Adrenal gland (tissue), 12 donors: ENCODE data around the gene ZNF563. TPM values are rescaled to one million over a fixed set of nuclear protein-coding genes. Genes with fewer than 3 reads are reported as not detected.
"Not testable (repeated sequence)": the region's sequence is repeated elsewhere in the genome, so short reads cannot be mapped to it uniquely, and the experiment has no call there.

Source experiments
- DNase-seq, 7 donors: peaks; one replicate each; pipeline ENCODE4 v3.0.0-alpha.2; 2019 to 2020
- H3K27ac ChIP-seq, 5 donors: fragments of 200-600 bp; sonication (generic) in 4 of 5; 1 replicate in 3 of 5; 2 replicates in 2 of 5; pipeline versions ENCODE4 v1.5.1 to v1.8.0; 2016 to 2020; ENCODE audit warnings: mild to moderate bottlenecking in 1 of 5
- H3K27me3 ChIP-seq: fragments of 200-600 bp; 2 replicates; pipeline ENCODE4 v1.8.0; 2021
- H3K36me3 ChIP-seq, 2 donors: fragments of 200-600 bp; replicated peaks in 1 of 2; 1 replicate in 1 of 2; 2 replicates in 1 of 2; pipeline versions ENCODE4 v1.5.1 to v1.8.0; 2018 to 2022
- H3K4me1 ChIP-seq, 2 donors: fragments of 200-600 bp; replicated peaks in 1 of 2; 1 replicate in 1 of 2; 2 replicates in 1 of 2; pipeline versions ENCODE4 v1.5.1 to v1.8.0; 2018 to 2021
- H3K4me3 ChIP-seq, 4 donors: fragments of 200-600 bp; sonication (generic) in 3 of 4; one replicate each; pipeline ENCODE4 v1.5.1; 2016 to 2018
- H3K9me3 ChIP-seq, 3 donors: fragments of 200-600 bp; sonication (generic) in 1 of 3; replicated peaks in 1 of 3; 1 replicate in 2 of 3; 2 replicates in 1 of 3; pipeline versions ENCODE4 v1.5.1 to v1.8.0; 2016 to 2021
- POLR2A ChIP-seq, 2 donors: fragments of 450-650 bp; IDR thresholded peaks; one replicate each; pipeline ENCODE4 v1.6.1; 2017; ENCODE audit warnings: antibody characterized with exemption in 2 of 2, mild to moderate bottlenecking in 2 of 2, moderate library complexity in 1 of 2
- WGBS, 4 donors: extraction: QIAGEN DNeasy Blood & Tissue Kit in 2 of 4; methylation state at CpG; one replicate each; pipeline versions ENCODE4 v1.1.5 to v1.1.7; 2013 to 2017; 5-methylcytosine and 5-hydroxymethylcytosine counted together
- intact Hi-C, 2 donors: fragments of 100-400 bp; cut with DNase I; formaldehyde crosslinking; loops; one replicate each; pipeline versions ENCODE4 v1.14.1 to v1.15.0; 2022 to 2023
- polyA plus RNA-seq, 3 donors: library from polyadenylated mRNA; stranded (reverse); fragments of 200-250 nt in 2 of 3; fragments of 350-450 nt in 1 of 3; fragmentation: Illumina TruSeq in 1 of 3; extraction: RNeasy Lipid Tissue Mini Kit (QIAGEN cat#74804) in 1 of 3; gene quantifications; one replicate each; pipeline ENCODE4 v1.2.3, GENCODE V29; 2013 to 2014
- total RNA-seq, 9 donors: library from RNA; depleted of rRNA in 4 of 9; stranded (reverse); fragments of >200 nt in 4 of 9; fragments of 120-200 nt in 1 of 9; fragmentation: NEBNext Ultra II Directional in 1 of 9; extraction: Animal tissue kit (Norgen Biotek cat#: 25700) in 1 of 9; gene quantifications; one replicate each; pipeline versions ENCODE4 v1.1.0 to v1.2.4, GENCODE V29; 2013 to 2023
- TF ChIP-seq, protein P1 (sequence below), 6 experiments: fragments of 450-650 bp in 4 of 6; fragments of 200-600 bp in 2 of 6; sonication (generic) in 1 of 6; IDR thresholded peaks; 1 replicate in 5 of 6; 2 replicates in 1 of 6; pipeline versions ENCODE4 v1.5.1 to v1.8.0; 2016 to 2021; ENCODE audit warnings: antibody characterized with exemption in 6 of 6, mild to moderate bottlenecking in 2 of 6, moderate library complexity in 1 of 6
- donor health status: healthy with polysubstance abuse.
- donor health status: Bipolar disorder and iron deficiency.
- donor health status: DM: yes; HTN: yes; CAD: no.
- donor health status: DM: no; HTN: no; CAD: no.
- donor health status: DM: no; HTN: no; CAD: no.
- donor health status: DM: yes; HTN: yes; CAD: no.

ZNF563 gene
- total and polyA plus RNA-seq, 12 donors: 1.8 to 10.6 (median 5.1) TPM

DNA sequence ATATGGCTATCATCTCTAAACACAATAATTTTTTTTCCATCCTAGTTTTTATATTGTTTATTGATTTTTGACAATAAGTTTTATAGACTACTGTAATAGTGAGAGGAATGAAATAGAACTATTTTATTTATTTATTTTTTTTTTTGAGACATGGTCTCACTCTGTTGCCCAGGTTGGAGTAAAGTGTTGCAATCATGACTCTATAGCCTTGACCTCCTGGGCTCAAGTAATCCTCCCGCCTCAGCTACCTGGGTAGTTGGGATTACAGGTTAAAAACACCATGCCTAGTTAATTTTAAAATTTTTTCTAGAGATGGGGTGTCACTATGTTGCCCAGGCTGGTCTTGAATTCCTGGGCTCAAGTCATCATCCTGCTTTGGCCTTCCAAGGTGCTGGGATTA is 40.6 kb upstream of the ZNF563 start:
- 88 to 100% (median 95%) methylated on average over 1 of the region's 1 CpG for WGBS, 4 donors
- intact Hi-C loops: no loop called here
- no peak for DNase-seq
- Histone ChIP-seq H3K4me1 (no peaks in the 10 kb centered on the region), H3K4me3 (no peak overlapping the region), H3K9me3 (peaks cover 0 to 11% (median 0%) of the 10 kb centered on the region in 3 donors), H3K36me3 (no peaks in the 10 kb centered on the region), H3K27me3 (no peaks in the 10 kb centered on the region), H3K27ac (no peak overlapping the region)
- TF ChIP-seq, protein P1, sequence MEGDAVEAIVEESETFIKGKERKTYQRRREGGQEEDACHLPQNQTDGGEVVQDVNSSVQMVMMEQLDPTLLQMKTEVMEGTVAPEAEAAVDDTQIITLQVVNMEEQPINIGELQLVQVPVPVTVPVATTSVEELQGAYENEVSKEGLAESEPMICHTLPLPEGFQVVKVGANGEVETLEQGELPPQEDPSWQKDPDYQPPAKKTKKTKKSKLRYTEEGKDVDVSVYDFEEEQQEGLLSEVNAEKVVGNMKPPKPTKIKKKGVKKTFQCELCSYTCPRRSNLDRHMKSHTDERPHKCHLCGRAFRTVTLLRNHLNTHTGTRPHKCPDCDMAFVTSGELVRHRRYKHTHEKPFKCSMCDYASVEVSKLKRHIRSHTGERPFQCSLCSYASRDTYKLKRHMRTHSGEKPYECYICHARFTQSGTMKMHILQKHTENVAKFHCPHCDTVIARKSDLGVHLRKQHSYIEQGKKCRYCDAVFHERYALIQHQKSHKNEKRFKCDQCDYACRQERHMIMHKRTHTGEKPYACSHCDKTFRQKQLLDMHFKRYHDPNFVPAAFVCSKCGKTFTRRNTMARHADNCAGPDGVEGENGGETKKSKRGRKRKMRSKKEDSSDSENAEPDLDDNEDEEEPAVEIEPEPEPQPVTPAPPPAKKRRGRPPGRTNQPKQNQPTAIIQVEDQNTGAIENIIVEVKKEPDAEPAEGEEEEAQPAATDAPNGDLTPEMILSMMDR (IDR thresholded peaks at IDR 0.05): no peak
- TF ChIP-seq POLR2A (IDR thresholded peaks at IDR 0.05): no peak

DNA sequence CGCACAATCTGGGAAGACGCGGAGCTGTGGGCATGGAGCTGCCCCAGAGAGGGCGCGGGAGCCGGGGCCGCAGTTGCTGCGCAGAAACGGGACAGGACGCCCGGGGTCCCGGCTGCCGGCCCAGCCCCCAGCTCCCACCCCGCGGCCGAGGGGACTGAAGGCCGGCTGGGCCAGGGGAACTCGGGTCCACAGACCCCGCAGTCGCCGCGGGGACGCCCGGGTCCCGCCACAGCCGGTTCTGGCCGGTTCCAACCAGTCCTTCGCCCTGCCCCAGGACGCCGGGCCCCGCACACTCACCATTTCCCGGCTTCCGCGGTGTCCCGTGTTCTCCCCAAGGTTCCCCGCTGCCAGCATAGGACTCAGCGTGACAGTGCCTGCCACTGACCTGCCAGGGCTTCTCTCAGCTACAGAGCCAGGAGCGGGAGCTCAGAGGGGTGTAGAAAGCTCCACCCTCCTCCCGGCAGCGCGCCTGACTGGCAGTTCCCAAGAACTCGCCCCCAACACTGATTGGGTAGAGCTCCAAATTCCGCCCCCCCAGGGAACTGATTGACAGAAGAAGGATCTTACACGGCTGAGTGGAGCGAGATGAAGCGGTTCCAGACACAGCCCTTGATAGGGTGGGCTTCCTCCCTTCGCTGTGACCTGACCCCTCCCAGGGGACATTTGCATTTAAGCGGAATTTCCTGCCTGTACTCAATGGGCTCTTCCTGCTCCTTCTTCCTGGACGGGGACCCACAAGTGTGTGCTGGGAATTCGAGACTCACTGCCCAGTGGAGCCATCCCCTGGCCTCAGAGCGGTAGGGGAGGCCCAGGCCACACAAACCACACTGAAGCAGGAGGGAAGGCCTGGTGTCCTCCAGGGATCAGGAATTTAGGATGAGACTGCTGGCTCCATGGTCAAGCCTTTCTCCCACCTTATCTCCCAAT is 32.1 kb upstream of the ZNF563 start, which contains the start of gene ZNF442:
Gene ZNF442 (minus strand): TSS at position 448 of the 927 bp plus-strand sequence. CDS start 2,052 bp downstream, outside the sequence.
- intact Hi-C loops: no loop called here
- peak; percentile 97 to 99 (median 98) for DNase-seq
- Histone ChIP-seq H3K27ac (peak within 1 kb of the TSS; percentile 68 to 96 (median 85)), H3K9me3 (no peaks in the 10 kb centered on the region), H3K4me1 (peaks cover 0 to 8% of the 10 kb centered on the region in 2 donors), H3K27me3 (no peaks in the 10 kb centered on the region), H3K4me3 (peak within 1 kb of the TSS; percentile 21 to 95 (median 72)), H3K36me3 (no peaks in the 10 kb centered on the region)
- TF ChIP-seq POLR2A (IDR thresholded peaks at IDR 0.05): peak; percentile 75 to 96
- TF ChIP-seq, protein P1 (IDR thresholded peaks at IDR 0.05): peak; percentile 47 to 84 (median 72)
- WGBS, 4 donors: 0% methylated on average over 5 to 51 of the region's 51 CpGs

DNA sequence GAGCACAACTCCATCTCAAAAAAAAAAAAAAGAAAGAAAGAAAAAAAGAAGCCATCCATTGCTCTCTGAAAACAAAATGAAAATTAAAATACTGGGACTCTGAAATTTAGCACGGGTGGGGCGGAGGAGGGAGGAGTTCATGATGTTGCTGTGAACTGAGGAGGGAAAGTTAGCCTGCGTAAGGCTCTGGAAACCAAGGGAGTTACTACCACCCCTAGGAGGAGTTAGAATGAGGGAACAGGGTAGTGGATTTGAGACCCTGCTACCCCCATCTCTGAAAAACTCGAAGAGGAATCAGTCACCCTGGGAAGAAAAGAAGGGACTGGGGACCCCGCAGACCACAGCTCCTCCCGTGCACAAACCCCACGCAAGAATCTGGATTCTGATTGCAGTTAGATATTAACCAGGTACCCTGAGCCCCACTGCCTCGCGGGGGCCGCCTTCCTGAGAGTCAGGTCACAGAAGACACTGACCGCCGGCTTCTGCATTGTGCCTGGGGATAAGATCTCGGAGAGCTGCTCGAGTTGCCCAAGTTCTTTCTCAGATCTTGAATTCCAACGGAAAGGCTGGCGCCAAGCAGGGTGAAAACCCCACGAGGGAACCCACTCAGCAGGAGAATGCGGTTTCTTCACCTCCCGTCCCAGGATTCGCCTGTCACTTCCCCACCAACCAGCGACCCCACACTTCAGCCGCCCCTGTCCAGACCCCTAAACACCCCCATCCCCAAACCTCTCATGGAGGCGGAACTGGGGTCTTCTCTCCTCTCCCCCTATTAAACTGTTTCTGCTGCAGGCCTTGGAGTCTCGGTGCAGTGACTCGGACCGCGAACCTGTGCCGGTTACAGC is 31.2 kb upstream of the ZNF563 start:
- Histone ChIP-seq H3K36me3 (no peaks in the 10 kb centered on the region), H3K27ac (peak overlapping the region; percentile 68 to 96 (median 85)), H3K9me3 (no peaks in the 10 kb centered on the region), H3K4me1 (peaks cover 0 to 8% of the 10 kb centered on the region in 2 donors), H3K27me3 (no peaks in the 10 kb centered on the region), H3K4me3 (peak overlapping the region; percentile 21 to 95 (median 72))
- no peak for TF ChIP-seq POLR2A (IDR thresholded peaks at IDR 0.05)
- TF ChIP-seq, protein P1 (IDR thresholded peaks at IDR 0.05): no peak
- DNase-seq: peak in 5 of 7 donors; percentile 33 to 62 (median 41)
- intact Hi-C loops: no loop called here
- 9 to 16% (median 12%) methylated on average over 15 to 28 of the region's 28 CpGs for WGBS, 4 donors

DNA sequence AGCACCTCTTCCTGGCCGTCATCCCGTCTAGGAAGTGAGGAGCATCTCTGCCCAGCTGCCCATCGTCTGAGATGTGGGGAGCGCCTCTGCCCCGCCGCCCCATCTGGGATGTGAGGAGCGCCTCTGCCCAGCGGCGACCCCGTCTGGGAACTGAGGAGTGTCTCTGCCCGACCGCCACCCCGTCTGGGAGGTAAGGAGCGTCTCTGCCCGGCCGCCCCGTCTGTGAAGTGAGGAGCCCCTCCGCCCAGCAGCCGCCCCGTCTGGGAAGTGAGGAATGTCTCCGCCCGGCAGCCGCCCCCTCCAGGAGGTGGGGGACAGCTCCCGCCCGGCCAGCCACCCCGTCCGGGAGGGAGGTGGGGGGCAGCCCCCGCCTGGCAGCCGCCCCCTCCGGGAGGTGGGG is 28.8 kb upstream of the ZNF563 start:
- H3K36me3 ChIP-seq, H3K4me3 ChIP-seq, intact Hi-C loops, DNase-seq, H3K9me3 ChIP-seq, H3K27ac ChIP-seq, H3K4me1 ChIP-seq, H3K27me3 ChIP-seq: not testable (repeated sequence)
- WGBS, 4 donors: 95 to 100% (median 98%) methylated on average over 2 to 30 of the region's 30 CpGs; no CpG with 5 or more reads in 1 of the 4 donors
